GM19328 (cell line): ENCODE results near the gene SPTLC1.
"Not testable (repeated sequence)": the region's sequence is repeated elsewhere in the genome, so short reads cannot be mapped to it uniquely, and the experiment has no call there.

ENCODE experiments used
- ATAC-seq: cut with Tn5 transposase; IDR thresholded peaks from one replicate; pipeline ENCODE4 v1.9.1; 2021; ENCODE audit warnings: mild to moderate bottlenecking, moderate library complexity; ENCODE audit not compliant: unreplicated experiment

SPTLC1 gene

DNA sequence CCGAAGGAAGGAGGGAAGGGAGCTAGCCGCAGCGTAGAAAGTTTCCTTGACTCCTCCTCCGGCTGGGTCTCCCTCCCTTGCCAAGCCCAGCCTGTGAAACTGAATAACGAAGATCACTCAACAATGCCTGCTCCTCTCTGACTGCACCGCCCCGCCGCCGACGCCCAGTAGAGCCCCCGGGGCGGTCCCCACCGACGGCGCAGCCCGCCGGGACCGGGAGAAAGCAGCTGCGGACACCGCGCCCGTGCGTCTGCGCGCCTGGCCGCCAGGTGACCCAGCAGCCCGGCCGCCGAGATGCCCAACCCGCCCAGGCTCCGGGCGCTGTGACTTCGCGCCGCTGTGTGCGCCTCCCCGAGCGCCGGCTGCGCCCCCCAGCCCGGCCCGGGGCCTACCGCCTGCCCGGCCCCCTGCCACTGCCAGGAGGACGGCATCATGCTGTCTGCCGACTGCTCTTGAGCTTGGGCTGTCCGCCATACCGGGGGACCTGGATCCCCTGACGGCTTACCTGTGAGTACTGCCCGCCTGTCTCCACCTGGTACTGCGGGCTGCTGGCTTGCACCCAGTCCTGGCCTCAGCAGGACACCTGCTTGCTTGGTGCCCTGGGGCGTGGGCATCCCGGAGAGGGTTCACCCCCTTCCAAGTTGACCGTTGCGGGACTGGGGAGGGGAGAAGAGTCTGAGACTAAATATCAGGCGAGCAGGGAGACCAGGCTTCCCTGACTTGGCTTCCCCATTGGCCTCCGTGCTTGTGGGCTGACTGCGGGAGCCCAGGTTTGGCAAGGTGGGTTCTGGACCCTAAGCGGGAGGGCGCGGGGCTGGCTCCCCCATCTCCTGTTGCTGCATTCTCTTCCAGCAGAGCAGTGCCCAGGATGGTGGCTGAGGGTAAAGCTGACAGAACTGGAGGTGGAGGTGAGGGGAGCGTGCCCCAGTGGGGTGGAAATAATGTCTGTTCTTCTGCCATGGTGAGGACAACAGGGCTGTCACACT lies 26.2 kb upstream of the SPTLC1 start:
- ATAC-seq = no peak

DNA sequence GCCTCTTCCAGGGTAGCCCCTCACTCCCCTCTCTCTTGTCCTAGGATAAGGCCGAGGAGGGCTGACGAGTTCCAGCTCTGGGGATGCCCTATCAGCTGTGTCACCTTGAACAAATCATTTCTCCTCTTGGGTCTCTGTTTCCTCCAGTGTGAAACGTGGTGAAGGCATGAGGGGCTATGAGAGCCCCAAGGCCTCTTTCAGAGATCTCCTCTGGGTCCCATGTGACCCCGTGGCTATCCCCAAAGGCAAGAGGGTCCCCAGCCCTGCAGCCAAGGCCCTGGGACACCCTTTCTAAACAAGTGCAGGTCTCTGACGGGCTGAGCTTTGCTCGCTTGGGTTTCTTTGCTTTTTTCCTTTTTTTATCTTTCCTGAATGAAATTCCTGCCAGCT lies 25.5 kb upstream of the SPTLC1 start:
- ATAC-seq = no peak

DNA sequence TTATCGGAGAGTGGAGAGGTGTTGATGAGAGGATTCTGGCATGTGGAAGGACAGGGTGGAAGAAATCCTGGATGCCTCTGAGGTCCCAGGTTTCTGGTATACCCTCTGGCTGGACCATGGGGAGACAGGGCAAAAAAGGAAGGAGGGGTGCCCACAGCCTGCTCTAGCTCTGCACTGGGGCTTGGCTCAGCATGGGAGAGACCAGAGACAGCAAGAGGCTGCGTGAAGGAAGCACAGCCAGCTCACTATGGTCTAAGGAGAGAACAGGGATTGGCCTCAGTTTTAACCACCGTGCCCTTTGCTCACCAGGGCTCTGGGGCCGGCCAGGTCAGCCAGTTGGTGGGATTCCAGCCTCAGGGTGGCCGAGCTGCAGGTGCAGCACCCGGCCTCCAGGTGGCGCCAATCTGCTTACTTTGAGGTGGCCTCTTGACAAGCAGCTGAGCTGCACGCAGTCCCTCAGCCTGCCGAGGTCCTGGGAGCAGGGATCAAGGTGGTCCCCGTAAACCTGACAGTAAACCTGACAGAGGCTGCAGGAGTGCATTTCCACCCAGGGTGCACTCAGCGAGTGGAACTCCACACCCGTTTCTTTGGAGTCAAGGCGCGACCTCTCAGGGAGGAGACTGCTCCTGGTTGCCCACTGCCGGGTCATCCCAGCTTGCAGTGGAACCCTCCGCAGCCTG lies 25.0 kb upstream of the SPTLC1 start:
- ATAC-seq = no peak

DNA sequence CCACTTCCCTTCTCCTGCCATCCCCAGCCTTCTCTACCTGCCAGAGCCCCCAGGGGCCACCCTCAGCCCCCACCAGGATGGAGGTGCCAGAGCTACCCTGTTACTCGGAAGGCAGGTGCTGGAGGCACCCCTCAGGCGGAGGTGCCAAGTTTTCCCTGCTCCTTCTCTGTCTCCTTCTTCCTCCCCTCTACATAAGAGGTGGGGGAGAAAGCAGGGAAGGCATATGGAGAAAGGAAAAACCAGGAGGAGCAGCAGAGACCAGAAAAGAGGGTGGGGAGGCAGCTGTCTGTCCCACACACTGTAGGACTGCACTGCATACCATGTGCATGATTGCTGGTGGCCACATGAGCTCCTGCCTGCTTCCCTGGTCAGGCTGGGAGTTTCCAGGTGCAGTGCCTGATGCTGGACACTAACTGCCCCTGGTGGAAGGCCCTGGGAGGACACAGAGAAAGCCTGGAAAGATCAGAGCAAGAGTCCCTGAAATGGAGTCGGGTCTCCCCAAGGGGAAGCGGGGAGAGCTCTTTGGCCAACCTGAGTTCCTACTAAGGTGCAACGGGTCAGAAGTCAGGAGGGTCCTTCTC lies 23.8 kb upstream of the SPTLC1 start:
- ATAC-seq = not testable (repeated sequence)

DNA sequence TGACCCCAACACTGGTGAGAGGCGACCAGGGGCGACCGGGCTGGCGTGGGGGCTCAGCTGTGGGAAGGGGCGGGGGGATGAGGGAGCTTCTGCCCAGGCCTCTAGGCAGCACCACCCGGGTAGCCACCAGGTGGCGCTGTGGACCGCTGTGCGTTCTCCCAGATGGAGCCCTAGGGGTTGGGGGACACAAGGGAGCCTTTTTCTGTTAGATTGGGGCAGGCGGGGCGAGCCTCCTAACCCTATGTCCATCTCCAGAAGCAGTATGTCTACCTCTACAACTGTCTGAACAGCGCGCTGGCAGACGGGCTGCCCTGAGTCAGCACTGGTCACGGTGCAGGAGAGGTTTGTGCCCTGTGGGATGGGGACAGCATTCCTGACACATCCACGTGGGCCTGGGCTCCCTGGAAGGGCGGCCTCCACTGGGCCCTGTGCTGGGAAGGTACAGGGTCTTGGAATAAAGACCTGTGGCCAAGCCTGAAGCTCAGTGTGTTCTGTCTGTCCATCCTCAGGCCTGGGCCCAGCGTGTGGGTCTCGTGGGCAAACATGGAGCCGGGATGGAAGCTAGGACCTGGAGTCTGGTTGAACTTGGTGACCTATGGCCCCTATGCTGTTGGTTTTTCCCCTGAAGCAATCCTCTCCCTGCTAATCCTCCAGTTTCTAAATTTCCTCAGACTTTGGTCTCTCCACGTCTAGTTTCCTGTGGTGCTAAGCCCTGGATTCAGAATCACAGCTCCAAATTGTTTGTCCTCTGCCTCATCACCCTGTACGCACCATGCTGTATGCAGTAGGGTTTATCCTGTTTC lies 23.1 kb upstream of the SPTLC1 start:
- ATAC-seq = no peak

DNA sequence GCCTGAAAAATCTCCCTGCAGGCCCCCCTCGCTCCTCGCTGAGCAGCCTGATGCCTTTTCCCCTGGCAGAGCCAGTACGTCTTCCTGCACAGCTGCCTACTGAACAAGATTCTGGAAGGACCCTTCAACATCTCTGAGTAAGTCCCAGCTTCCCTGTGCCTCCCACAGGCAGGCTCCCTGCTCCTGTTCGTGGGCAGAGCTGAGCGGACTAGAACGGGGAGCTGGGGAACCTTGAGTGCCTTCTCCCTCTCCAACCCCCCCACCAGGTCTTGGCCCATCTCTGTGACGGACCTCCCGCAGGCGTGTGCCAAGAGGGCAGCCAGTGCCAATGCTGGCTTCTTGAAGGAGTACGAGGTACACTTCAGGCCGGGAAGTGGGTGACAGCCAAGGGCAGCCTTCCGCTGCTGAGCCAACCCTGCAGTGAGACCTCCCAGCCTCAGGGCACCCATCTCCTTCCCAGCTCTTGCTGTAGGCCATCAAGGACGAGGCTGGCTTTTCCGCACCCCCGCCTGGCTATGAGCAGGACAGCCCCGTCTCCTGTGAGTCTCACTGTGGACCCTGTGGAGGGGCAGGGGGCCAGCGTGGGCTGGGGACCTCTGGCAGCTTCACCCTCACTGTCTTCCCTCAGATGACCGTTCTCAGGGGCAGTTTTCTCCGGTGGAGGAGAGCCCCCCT lies 21.1 kb upstream of the SPTLC1 start:
- no peak for ATAC-seq

DNA sequence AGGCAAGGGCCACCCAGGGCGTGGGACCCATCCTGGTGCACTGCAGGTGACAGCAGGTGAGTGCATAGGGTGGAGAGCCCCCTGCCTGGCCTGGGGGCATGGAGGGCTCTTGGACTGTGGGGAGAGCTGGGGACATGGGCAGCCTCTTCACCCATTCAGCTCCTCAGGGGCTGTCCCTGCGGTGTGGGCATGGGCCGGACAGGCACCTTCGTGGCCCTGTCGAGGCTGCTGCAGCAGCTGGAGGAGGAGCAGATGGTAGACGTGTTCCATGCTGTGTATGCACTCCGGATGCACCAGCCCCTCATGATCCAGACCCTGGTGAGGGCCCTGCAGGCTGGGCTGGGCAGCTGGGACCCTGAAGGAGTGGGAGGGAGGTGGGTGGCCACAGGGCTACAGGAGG lies 20.4 kb upstream of the SPTLC1 start:
- ATAC-seq = no peak

DNA sequence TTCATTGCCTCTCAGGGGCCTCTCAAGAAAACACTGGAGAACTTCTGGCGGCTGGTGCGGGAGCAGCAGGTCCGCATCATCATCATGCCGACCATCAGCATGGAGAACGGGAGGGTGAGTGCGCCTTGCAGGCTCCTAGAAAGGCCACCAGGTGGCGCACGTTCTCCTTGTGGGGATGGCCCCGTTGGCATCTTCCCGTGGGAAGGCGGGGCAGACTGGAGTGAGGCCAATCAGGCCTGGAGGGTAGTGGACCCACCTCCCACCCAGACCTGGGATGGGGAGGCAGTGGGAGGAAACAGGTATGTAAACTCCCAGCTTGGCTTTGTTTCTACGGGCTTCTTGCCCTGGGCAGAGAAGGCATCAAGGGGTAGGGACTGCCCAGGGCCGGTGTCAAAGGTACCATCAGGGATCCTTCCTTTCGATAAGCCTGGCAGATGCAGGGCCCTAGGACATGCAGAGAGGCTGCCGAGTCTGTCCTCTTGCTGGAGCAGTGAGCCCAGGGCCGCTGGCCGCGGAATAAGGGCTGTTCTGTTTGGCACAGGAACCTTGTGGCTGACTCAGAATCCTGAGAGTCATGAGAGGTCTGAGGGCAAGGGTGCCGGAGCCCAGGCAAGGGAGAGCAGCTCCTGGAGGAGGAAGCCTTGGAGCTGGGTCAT lies 18.9 kb upstream of the SPTLC1 start:
- ATAC-seq = no peak

DNA sequence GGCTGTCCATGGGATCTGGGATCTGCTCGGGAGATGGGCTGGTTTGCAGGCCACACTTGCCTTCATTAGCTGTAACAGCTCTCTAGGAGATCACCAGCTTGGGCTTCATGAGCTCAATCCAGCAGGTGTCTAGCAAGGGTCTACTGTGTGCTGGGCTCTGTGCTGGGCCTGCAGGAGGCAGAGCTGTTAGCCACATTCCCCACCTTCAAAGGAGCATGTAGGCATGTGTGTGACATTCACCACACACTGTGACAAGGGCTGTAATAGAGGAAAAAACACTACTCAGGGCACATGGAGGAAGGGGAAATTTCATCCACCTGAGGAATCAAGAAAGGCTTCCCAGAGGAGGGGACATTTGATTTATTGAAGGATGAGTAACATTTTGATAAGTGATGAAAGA lies 17.7 kb upstream of the SPTLC1 start:
- not testable (repeated sequence) for ATAC-seq

DNA sequence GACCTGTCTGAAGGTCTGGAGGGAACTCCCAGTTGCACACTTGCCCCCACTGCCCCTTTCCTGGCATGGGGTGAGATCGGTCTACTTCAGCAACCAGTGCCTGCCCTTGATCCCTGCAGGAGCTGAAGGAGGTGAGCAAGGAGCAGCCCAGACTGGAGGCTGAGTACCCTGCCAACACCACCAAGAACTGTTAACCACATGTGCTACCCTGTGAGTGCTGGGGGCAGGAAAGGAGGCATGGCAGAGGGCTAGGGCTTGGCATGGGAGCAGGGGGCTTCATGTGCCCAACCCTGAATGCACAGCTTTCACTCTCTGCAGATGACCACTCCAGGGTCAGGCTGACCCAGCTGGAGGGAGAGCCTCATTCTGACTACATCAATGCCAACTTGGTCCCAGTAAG lies 17.3 kb upstream of the SPTLC1 start:
- no peak for ATAC-seq

DNA sequence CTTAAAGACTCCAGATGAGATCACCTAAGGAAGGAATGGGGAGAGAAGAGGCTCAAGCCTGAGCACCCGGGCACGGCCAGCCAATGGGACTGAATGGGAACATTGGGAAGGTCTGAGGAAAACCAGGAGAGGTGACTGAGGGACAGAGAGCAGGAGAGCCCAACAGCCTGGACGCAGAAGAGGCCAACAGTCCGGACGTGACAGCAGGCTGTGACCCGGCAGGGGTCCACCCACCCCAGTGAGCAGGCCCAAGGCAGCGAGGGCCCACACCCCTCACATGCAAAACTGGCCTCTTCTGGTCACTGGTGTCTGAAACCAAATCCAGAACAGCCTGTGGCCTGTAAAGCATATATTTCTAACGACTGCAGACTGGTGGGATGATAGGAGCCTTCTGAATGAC lies 7.6 kb upstream of the SPTLC1 start:
- ATAC-seq = no peak

DNA sequence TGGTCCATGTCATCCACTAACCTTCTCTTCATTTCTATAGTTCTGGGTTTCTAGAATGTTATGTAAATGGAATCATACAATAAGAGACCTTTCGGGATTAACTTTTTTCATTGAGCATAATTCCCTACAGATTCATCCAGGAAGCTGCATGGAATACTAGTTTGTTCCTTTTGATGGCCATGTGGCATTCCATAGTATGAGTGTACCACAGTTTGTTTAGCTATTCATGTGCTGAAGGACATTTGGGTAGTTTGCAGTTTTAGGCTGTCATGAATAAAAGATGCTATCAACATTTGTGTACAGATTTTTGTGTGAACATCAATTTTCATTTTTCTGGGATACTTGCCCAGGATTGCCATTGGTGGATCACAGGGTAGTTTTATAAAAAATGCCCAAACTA lies 6.8 kb upstream of the SPTLC1 start:
- ATAC-seq = no peak

DNA sequence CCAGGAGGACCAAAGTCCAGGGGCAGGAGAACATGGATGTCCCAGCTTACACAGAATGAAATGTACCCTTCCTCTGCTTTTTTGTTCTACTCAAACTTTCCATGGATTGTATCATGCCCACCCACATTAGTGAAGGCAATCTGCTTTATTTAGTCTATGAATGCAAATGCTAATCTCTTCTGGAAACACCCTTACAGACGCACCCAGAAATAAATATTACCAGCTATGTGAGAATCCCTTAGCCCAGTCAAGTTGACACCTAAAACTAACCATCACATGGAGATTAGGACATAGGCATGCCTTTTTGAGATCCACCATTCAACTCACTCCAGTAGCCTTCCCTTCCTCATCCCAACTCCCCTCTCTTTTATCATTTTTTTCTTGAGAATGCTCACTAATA lies 6.1 kb upstream of the SPTLC1 start:
- ATAC-seq = no peak

DNA sequence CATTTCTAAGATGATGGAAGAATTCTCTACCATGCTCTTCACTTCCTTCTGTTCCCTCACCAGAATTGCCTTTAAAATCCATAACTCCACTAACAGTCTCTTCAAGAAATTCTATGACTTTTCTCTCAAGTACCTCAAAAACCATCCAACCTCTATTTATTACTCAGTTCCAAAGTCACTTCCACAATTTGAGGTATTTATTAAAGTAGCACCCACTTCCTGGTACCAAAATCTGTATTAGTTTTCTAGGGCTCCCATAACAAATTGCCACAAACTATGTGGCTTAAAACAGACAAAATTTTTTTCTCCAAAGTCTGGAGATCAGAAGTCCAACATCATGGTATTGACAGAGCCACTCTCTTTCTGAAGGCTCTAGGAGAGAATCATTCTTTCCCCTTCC lies 4.9 kb upstream of the SPTLC1 start:
- no peak for ATAC-seq

DNA sequence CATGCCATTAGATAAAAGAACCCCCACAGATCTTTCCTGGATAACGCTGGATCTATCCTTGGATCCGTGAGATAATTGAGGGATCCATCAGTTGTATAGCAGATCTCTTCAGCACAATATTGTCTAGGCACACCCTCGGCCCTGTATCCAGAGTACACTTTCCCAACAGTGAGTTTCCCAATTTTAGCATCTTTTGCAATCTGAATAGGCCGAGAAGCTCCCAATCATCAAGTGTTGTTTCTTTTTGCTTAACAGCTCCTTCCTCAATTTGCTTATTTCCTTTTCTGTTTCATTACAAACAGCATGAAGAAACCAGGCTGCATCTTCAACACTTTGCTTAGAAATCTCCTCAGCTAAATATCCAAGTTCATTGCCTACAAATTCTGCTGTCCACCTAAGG lies 4.4 kb upstream of the SPTLC1 start:
- ATAC-seq = no peak

DNA sequence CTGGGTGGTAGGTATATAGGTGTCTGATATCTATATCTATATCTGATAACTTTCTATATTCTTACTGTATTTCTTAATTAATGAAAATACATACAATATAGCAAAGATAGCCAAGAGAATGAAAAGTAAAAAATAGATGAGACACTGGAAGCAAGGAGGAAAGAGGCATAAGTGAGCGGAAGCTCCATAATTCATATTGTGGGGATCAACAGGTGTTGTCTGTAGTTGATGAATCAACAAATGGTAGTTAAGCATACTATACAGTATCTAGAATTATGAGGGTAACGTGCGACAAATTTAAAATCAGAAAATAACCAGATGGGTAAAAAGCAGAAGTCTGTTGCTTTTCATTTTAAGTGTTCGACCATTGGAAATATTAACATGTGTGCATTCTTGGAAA lies 7.1 kb downstream of the SPTLC1 start:
- no peak for ATAC-seq

DNA sequence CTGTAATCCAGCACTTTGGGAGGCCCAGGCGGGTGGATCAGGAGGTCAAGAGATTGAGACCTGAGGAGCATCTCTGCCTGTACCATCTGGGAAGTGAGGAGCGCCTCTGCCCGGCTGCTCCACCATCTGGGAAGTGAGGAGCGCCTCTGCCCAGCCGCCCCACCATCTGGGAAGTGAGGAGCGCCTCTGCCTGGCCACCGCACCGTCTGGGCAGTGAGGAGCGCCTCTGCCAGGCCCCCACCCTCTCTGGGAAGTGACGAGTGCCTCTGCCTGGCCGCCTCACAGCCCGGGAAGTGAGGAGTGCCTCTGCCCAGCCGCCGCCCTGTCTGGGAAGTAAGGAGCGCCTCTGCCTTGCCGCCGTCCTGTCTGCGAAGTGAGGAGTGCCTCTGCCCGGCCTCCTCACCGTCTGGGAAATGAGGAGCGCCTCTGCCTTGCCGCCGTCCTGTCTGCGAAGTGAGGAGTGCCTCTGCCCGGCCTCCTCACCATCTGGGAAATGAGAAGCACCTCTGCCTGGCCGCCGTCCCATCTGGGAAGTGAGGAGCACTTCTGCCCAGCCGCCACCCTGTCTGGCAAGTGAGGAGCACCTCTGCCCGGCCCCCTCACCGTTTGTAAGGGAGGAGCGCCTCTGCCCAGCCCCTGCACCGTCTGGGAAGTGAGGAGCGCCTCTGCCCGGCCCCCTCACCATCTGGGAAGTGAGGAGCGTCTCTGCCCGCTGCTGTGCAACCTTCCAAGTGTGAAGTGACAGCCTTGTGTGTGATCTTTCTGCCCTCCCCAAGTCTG lies 9.6 kb downstream of the SPTLC1 start:
- ATAC-seq = not testable (repeated sequence)

DNA sequence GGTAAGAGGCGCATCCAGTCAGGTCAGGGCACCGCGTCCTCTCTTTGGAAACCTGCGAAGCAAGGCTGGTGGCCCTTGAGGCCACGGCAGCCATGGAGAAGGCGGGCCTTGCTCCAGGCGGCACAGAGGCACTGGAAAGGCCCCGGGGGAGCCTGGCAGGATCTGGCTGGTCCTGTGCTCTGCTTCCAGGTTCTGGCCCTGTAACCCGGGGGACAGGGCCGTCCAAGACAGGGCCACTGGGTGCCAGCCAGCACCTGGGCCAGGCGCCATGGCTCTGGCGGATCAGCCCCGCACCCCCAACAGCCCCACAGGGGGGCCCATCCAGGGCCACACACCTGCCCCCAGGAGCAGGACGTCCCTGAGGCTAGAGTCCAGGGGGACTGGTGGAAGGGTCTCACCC lies 11.6 kb downstream of the SPTLC1 start:
- ATAC-seq = not testable (repeated sequence)

DNA sequence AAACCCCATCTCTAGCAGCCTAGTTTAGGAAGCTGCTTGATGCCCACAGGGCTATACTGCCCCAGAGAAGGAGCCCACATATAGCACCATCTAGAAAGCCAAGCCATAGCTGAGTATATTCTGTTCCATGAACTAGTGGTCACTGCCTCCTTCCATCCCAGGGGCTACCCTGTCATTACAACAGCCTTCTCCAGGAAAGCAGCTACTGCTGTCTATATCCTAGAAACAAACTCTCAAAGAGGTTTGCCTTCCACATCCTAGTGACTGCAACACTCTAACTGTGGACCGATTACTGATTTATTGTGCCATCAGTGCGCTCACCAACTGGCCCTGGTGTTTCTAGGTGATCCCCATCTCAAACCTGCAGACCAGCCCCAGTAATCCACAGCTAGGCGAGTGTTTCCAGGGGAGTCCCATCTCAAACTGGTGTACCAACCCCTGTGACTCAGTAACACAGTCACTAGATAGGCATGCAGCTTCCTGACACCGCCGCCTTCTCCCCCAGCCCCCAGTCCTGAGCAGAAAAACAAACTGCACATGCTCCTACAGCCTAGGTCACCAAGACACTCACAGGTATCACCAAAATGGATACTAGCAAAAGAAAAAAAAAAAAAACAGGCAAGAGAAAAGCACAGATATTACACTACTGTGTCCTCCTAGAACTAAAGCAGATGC lies 14.8 kb downstream of the SPTLC1 start:
- ATAC-seq = no peak
